Aorta (tissue), 5 donors: Measurements from ENCODE around the gene KLLN. TPM values are rescaled to one million over a fixed set of nuclear protein-coding genes. Genes with fewer than 3 reads are reported as not detected.
"Not testable (repeated sequence)": the region's sequence is repeated elsewhere in the genome, so short reads cannot be mapped to it uniquely, and the experiment has no call there.

Experiments
- ATAC-seq: fragments of 200-7000 bp; cut with Tn5 transposase; one replicate; pipeline ENCODE4 v1.9.1; 2022; ENCODE audit warnings: moderate library complexity; ENCODE audit not compliant: low FRiP score
- DNase-seq, 2 donors: peaks; one replicate each; pipeline ENCODE4 v3.0.0-alpha.2; 2020
- H3K27ac ChIP-seq, 2 donors: one replicate each; pipeline ENCODE4 v1.5.1; 2013; ENCODE audit warnings: low read length in 2 of 2, mild to moderate bottlenecking in 2 of 2, moderate library complexity in 2 of 2, control low read depth in 1 of 2, inconsistent platforms in 1 of 2, low read depth in 1 of 2
- H3K27me3 ChIP-seq, 2 donors: one replicate each; pipeline ENCODE4 v1.6.1; 2013; ENCODE audit warnings: control low read depth in 1 of 2, low read length in 1 of 2, mild to moderate bottlenecking in 1 of 2, moderate library complexity in 1 of 2; ENCODE audit not compliant: insufficient read depth in 2 of 2, control insufficient read depth in 1 of 2
- H3K36me3 ChIP-seq, 2 donors: one replicate each; pipeline ENCODE4 v1.6.1; 2013; ENCODE audit warnings: control low read depth in 1 of 2, low read length in 1 of 2, mild to moderate bottlenecking in 1 of 2; ENCODE audit not compliant: insufficient read depth in 2 of 2, control insufficient read depth in 1 of 2
- H3K4me1 ChIP-seq, 2 donors: one replicate each; pipeline ENCODE4 v1.6.1; 2013; ENCODE audit warnings: low read length in 2 of 2, control low read depth in 1 of 2, mild to moderate bottlenecking in 1 of 2, moderate library complexity in 1 of 2; ENCODE audit not compliant: insufficient read depth in 2 of 2, control insufficient read depth in 1 of 2
- H3K4me3 ChIP-seq, 2 donors: one replicate each; pipeline ENCODE4 v1.5.1; 2013; ENCODE audit warnings: low read length in 2 of 2, control low read depth in 1 of 2, mild to moderate bottlenecking in 1 of 2
- H3K9me3 ChIP-seq: one replicate; pipeline ENCODE4 v1.6.1; 2013; ENCODE audit warnings: mild to moderate bottlenecking, low read length; ENCODE audit not compliant: control insufficient read depth
- WGBS, 2 donors: extraction: QIAGEN DNeasy Blood & Tissue Kit; methylation state at CpG; one replicate each; pipeline ENCODE4 v1.1.7; 2013; 5-methylcytosine and 5-hydroxymethylcytosine counted together
- intact Hi-C, 2 donors: fragments of 100-400 bp; cut with DNase I; formaldehyde crosslinking; loops; one replicate each; pipeline versions ENCODE4 v1.14.2 to v1.15.0; 2022
- polyA plus RNA-seq, 2 donors: library from polyadenylated mRNA; stranded (reverse); fragments of 200-250 nt; gene quantifications; one replicate each; pipeline ENCODE4 v1.2.3, GENCODE V29; 2013
- total RNA-seq, 2 donors: library from RNA; stranded (reverse); fragmentation: NEBNext Ultra II Directional; extraction: Animal tissue kit (Norgen Biotek cat#: 25700); gene quantifications; one replicate each; pipeline ENCODE4 v1.2.1, GENCODE V29; 2021
- donor health status: healthy with polysubstance abuse.
- donor health status: Bipolar disorder and iron deficiency.
- donor health status: DM: no; HTN: no; CAD: no.
- donor health status: DM: no; HTN: no; CAD: no.
- donor health status: DM: yes; HTN: yes; CAD: no.

The KLLN gene
- total and polyA plus RNA-seq, 4 donors, result 0.25 to 0.66 (median 0.33) TPM

- intact Hi-C loops, result loop anchor here in 1 of 2 donors (5.0 kb wide), 1 partner anchor 708 kb away; no protein-coding TSS in a partner anchor
- ATAC-seq (no peak), DNase-seq (no peak)
- Histone ChIP-seq H3K9me3 (no peaks in the 10 kb centered on the region), H3K4me3 (no peak overlapping the region), H3K4me1 (no peaks in the 10 kb centered on the region), H3K36me3 (no peaks in the 10 kb centered on the region), H3K27me3 (no peaks in the 10 kb centered on the region), H3K27ac (no peak overlapping the region)
These were observed 14.3 kb downstream of the KLLN start for GRCh38 chr10:87849001-87849400.

GRCh38 chr10:87847550-87847949 lies 15.8 kb downstream of the KLLN start:
- Histone ChIP-seq H3K9me3 (no peaks in the 10 kb centered on the region), H3K27ac (no peak overlapping the region), H3K4me1 (no peaks in the 10 kb centered on the region), H3K36me3 (no peaks in the 10 kb centered on the region), H3K27me3 (no peaks in the 10 kb centered on the region), H3K4me3 (no peak overlapping the region)
- ATAC-seq (no peak), DNase-seq (no peak)
- intact Hi-C loops, result loop anchor here in 1 of 2 donors (5.0 kb wide), 1 partner anchor 710 kb away; no protein-coding TSS in a partner anchor

GRCh38 chr10:87846711-87847110 lies 16.6 kb downstream of the KLLN start:
- not testable (repeated sequence) for H3K36me3 ChIP-seq, DNase-seq, H3K4me3 ChIP-seq, H3K27me3 ChIP-seq, H3K27ac ChIP-seq, H3K4me1 ChIP-seq, H3K9me3 ChIP-seq, ATAC-seq
- intact Hi-C loops, result loop anchor here in 1 of 2 donors (5.0 kb wide), 1 partner anchor 711 kb away; no protein-coding TSS in a partner anchor
- 93 to 95% methylated on average over 8 of the region's 8 CpGs for WGBS, 2 donors

- Histone ChIP-seq H3K9me3 (no peaks in the 10 kb centered on the region), H3K27me3 (no peaks in the 10 kb centered on the region), H3K27ac (no peak overlapping the region), H3K36me3 (no peaks in the 10 kb centered on the region), H3K4me3 (no peak overlapping the region), H3K4me1 (no peaks in the 10 kb centered on the region)
- DNase-seq, result no peak
- 83% methylated on average over 7 of the region's 7 CpGs for WGBS, 2 donors
- no peak for ATAC-seq
- intact Hi-C loops, result loop anchor here in 1 of 2 donors (5.0 kb wide), 1 partner anchor 711 kb away; no protein-coding TSS in a partner anchor
These were observed 17.3 kb downstream of the KLLN start for GRCh38 chr10:87846023-87846422.

- Histone ChIP-seq H3K27me3 (no peaks in the 10 kb centered on the region), H3K4me3 (no peak overlapping the region), H3K9me3 (no peaks in the 10 kb centered on the region), H3K27ac (no peak overlapping the region), H3K4me1 (no peaks in the 10 kb centered on the region), H3K36me3 (no peaks in the 10 kb centered on the region)
- WGBS, 2 donors, result 91 to 93% methylated on average over 3 of the region's 3 CpGs
- DNase-seq (no peak), ATAC-seq (no peak)
- intact Hi-C loops, result loop anchor here in 1 of 2 donors (5.0 kb wide), 1 partner anchor 712 kb away; no protein-coding TSS in a partner anchor
These were observed 17.7 kb downstream of the KLLN start for GRCh38 chr10:87845624-87845998.

- Histone ChIP-seq H3K27me3 (no peaks in the 10 kb centered on the region), H3K27ac (no peak overlapping the region), H3K9me3 (no peaks in the 10 kb centered on the region), H3K36me3 (no peaks in the 10 kb centered on the region), H3K4me3 (no peak overlapping the region), H3K4me1 (no peaks in the 10 kb centered on the region)
- ATAC-seq (no peak), DNase-seq (no peak)
- intact Hi-C loops, result loop anchor here in 1 of 2 donors (5.0 kb wide), 1 partner anchor 712 kb away; no protein-coding TSS in a partner anchor
- WGBS, 2 donors, result 46 to 51% methylated on average over 1 of the region's 1 CpG
These were observed 18.3 kb downstream of the KLLN start for GRCh38 chr10:87844837-87845623.

GRCh38 chr10:87843714-87844113 lies 19.6 kb downstream of the KLLN start:
- no peaks in the 10 kb centered on the region for H3K4me1 ChIP-seq
- H3K27ac ChIP-seq, result no peak overlapping the region
- H3K36me3 ChIP-seq, result no peaks in the 10 kb centered on the region
- WGBS, 2 donors, result 97 to 98% methylated on average over 4 of the region's 4 CpGs
- H3K9me3 ChIP-seq, result no peaks in the 10 kb centered on the region
- H3K27me3 ChIP-seq, result no peaks in the 10 kb centered on the region
- DNase-seq (no peak), ATAC-seq (no peak)
- no peak overlapping the region for H3K4me3 ChIP-seq
- intact Hi-C loops, result no loop called here

- Histone ChIP-seq H3K27me3 (no peaks in the 10 kb centered on the region), H3K4me3 (no peak overlapping the region), H3K9me3 (no peaks in the 10 kb centered on the region), H3K36me3 (no peaks in the 10 kb centered on the region), H3K4me1 (no peaks in the 10 kb centered on the region), H3K27ac (no peak overlapping the region)
- DNase-seq (no peak), ATAC-seq (no peak)
- intact Hi-C loops, result no loop called here
These were observed 20.4 kb downstream of the KLLN start for GRCh38 chr10:87842776-87843497.
